Stimulated activated CD4-positive, alpha-beta T cell treated with anti-CD3 and anti-CD28 coated beads, Interleukin-4, amount 100 ng/mL, for 1 hour (primary cell): ENCODE data around the gene MYBPC2.

Source experiments
- DNase-seq: peaks from one replicate; pipeline ENCODE4 v3.0.0-alpha.2; 2020

Gene MYBPC2

GRCh38 chr19:50501568-50502475 is 69.1 kb downstream of the MYBPC2 start:
- no peak for DNase-seq

GRCh38 chr19:50505856-50506611 is 73.3 kb downstream of the MYBPC2 start:
- no peak for DNase-seq

GRCh38 chr19:50506700-50507099 is 74.0 kb downstream of the MYBPC2 start:
- DNase-seq: no peak

GRCh38 chr19:50507376-50507775 is 74.7 kb downstream of the MYBPC2 start:
- no peak for DNase-seq

GRCh38 chr19:50508843-50509190 is 76.1 kb downstream of the MYBPC2 start:
- no peak for DNase-seq

GRCh38 chr19:50509366-50509765 is 76.7 kb downstream of the MYBPC2 start:
- no peak for DNase-seq

- DNase-seq: no peak
Observed at GRCh38 chr19:50510121-50510670, 77.5 kb downstream of the MYBPC2 start.

GRCh38 chr19:50510700-50511068 is 78.0 kb downstream of the MYBPC2 start:
- DNase-seq: no peak

- DNase-seq: peak; percentile 96
Observed at GRCh38 chr19:50511069-50511822, 78.6 kb downstream of the MYBPC2 start, which contains the start of gene JOSD2. Gene JOSD2, minus strand, starts transcription at chr19:50511191. Its CDS starts 760 bp downstream, at chr19:50510431.

GRCh38 chr19:50512112-50512998 is 79.7 kb downstream of the MYBPC2 start:
- DNase-seq: no peak

GRCh38 chr19:50512999-50513745 is 80.5 kb downstream of the MYBPC2 start:
- no peak for DNase-seq

GRCh38 chr19:50513746-50514345 is 81.2 kb downstream of the MYBPC2 start, which contains the start of gene ASPDH:
Gene ASPDH, minus strand, starts transcription at chr19:50513913. Its CDS starts 90 bp downstream, at chr19:50513823.
- DNase-seq: no peak

- no peak for DNase-seq
Observed at GRCh38 chr19:50514346-50515167, 81.9 kb downstream of the MYBPC2 start.

- DNase-seq: no peak
Observed at GRCh38 chr19:50515168-50515561, 82.5 kb downstream of the MYBPC2 start.
